Activated CD8-positive, alpha-beta T cell treated with anti-CD3 and anti-CD28 coated beads for 36 hours (primary cell): Measurements from ENCODE around the gene TIMP1. TPM values are rescaled to one million over a fixed set of nuclear protein-coding genes. Genes with fewer than 3 reads are reported as not detected.

Experiments used
- ATAC-seq: fragments of 200-7000 bp; cut with Tn5 transposase; one replicate; pipeline ENCODE4 v1.10.0; 2021; ENCODE audit warnings: mild to moderate bottlenecking, moderate library complexity
- CTCF ChIA-PET: fragments of 350-600 bp; sonication (Branson Sonifier 250); formaldehyde crosslinking; loops from one replicate; lab custom pipeline; 2021; ENCODE audit warnings: antibody characterized with exemption; lab: Charles Lee
- POLR2A ChIA-PET: fragments of 350-600 bp; sonication (Branson Sonifier 250); formaldehyde crosslinking; loops from one replicate; lab custom pipeline; 2021; ENCODE audit warnings: antibody characterized with exemption; lab: Charles Lee
- DNase-seq: peaks from one replicate; pipeline ENCODE4 v3.0.0-alpha.2; 2020
- H3K27ac Mint-ChIP-seq: one replicate; pipeline ENCODE4 v1.8.0; 2021; ENCODE audit warnings: mild to moderate bottlenecking, mixed read lengths
- H3K27me3 Mint-ChIP-seq: one replicate; pipeline ENCODE4 v1.8.0; 2021; ENCODE audit warnings: mixed read lengths
- H3K36me3 Mint-ChIP-seq: one replicate; pipeline ENCODE4 v1.8.0; 2021; ENCODE audit warnings: low read depth, mixed read lengths
- H3K4me1 Mint-ChIP-seq: one replicate; pipeline ENCODE4 v1.8.0; 2021; ENCODE audit warnings: low read depth, mixed read lengths
- H3K4me3 Mint-ChIP-seq: one replicate; pipeline ENCODE4 v1.8.0; 2021; ENCODE audit warnings: mild to moderate bottlenecking, moderate library complexity, mixed read lengths
- H3K9me3 Mint-ChIP-seq: one replicate; pipeline ENCODE4 v1.8.0; 2021; ENCODE audit warnings: mixed read lengths
- intact Hi-C: fragments of 100-400 bp; cut with micrococcal nuclease; formaldehyde crosslinking; loops from one replicate; pipeline ENCODE4 v1.10.0; 2022
- total RNA-seq, 2 experiments: library from RNA; stranded (reverse); gene quantifications; one replicate each; pipeline ENCODE4 v1.2.3, GENCODE V29; 2021
- TF ChIP-seq, protein P1 (sequence below): fragments of 200-600 bp; IDR thresholded peaks from one replicate; pipeline ENCODE4 v1.8.0; 2022; ENCODE audit warnings: antibody characterized with exemption, mild to moderate bottlenecking

Gene TIMP1
- total RNA-seq, 2 experiments from 2014 or later: 3.0 to 4.3 TPM

DNA sequence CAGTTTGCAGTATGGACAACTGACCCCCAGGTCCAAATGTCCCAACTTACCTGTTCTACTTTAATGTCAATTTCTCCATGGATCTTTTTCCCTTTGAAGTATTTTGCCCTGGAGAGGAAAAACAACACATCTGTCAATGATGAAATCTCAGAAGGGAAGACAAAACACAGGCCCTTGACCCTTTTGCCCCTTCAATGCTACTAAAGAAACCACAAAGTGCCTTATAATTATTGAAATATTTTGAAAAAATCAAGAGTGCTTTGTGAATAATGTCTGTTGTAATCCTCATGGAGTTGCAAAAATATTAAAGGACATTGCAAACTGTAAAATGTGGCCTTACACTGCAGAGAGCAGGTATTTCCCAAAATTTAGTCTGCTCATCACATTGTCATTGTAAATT is 24.9 kb downstream of the TIMP1 start:
- CTCF ChIA-PET: no interaction called here
- intact Hi-C loops: no loop called here
- no peaks in the 10 kb centered on the region for H3K27me3 Mint-ChIP-seq
- no peak overlapping the region for H3K4me3 Mint-ChIP-seq
- ATAC-seq (no peak), DNase-seq (no peak)
- H3K27ac Mint-ChIP-seq: no peak overlapping the region
- TF ChIP-seq, protein P1, sequence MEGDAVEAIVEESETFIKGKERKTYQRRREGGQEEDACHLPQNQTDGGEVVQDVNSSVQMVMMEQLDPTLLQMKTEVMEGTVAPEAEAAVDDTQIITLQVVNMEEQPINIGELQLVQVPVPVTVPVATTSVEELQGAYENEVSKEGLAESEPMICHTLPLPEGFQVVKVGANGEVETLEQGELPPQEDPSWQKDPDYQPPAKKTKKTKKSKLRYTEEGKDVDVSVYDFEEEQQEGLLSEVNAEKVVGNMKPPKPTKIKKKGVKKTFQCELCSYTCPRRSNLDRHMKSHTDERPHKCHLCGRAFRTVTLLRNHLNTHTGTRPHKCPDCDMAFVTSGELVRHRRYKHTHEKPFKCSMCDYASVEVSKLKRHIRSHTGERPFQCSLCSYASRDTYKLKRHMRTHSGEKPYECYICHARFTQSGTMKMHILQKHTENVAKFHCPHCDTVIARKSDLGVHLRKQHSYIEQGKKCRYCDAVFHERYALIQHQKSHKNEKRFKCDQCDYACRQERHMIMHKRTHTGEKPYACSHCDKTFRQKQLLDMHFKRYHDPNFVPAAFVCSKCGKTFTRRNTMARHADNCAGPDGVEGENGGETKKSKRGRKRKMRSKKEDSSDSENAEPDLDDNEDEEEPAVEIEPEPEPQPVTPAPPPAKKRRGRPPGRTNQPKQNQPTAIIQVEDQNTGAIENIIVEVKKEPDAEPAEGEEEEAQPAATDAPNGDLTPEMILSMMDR: no peak
- H3K9me3 Mint-ChIP-seq: no peaks in the 10 kb centered on the region
- POLR2A ChIA-PET: no interaction called here
- H3K36me3 Mint-ChIP-seq: no peaks in the 10 kb centered on the region
- peaks cover 5% of the 10 kb centered on the region for H3K4me1 Mint-ChIP-seq

DNA sequence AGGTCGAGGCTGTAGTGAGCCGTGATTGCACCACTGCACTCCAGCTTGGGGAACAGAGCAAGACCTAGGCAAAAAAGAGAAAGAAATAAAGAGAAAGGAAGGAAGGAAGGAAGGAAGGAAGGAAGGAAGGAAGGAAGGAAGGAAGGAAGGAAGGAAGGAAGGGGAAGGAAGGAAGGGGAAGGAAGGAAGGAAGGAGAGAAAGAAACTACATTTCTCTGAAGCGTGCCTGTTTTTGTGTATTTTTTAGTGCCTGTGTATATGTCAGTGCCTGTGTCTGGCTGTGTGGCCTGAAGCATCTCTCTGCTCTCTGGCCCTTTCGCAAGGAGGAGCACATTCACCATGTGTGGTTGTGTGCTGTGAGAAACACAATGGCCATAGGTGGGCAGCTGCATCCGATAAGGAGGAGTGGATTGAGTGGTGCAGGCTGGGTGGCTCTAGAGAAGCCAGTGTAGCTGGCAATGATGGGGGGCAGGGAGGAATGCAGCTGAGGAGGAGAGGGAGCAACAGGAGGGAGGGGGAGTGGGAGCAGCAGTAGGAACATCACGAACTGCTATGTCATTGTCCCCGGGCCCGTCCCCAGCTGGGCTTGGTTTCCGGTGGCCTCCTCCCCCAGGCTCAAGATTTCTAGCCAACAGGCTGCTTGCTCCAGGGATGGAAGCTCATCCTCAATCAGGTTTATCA is 26.0 kb downstream of the TIMP1 start:
- intact Hi-C loops: no loop called here
- TF ChIP-seq, protein P1: no peak
- Mint-ChIP-seq H3K9me3 (no peaks in the 10 kb centered on the region), H3K27me3 (no peaks in the 10 kb centered on the region), H3K4me1 (peaks cover 5% of the 10 kb centered on the region), H3K4me3 (no peak overlapping the region), H3K27ac (no peak overlapping the region), H3K36me3 (no peaks in the 10 kb centered on the region)
- DNase-seq (no peak), ATAC-seq (no peak)
- CTCF ChIA-PET: interaction anchor here (1.2 kb wide), 1 partner anchor 10 kb away, joined by 3 read pairs; no protein-coding TSS in a partner anchor
- POLR2A ChIA-PET: interaction anchor here (0.6 kb wide), 1 partner anchor 47 kb away, joined by 3 read pairs; no protein-coding TSS in a partner anchor

DNA sequence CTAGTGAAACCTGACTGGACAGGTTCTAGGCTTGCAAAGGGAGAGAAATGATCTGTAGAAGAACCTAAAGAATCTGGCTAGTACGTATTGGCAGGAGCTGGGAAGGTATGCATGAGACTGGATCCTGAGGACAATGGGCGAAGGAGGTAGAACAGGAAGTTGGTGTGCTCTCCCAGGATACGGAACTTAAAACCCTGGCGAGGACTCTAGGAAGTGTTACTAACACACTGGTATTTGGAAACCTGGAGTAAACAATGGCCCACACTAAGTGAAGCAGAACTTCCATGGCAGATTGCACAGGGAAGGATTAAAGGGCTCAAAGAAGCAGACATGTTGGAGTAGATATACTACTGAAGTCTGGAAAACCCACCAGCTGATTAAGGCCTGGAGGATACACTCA is 28.3 kb downstream of the TIMP1 start:
- TF ChIP-seq, protein P1: no peak
- Mint-ChIP-seq H3K4me3 (no peak overlapping the region), H3K36me3 (no peaks in the 10 kb centered on the region), H3K27ac (no peak overlapping the region), H3K27me3 (no peaks in the 10 kb centered on the region), H3K4me1 (peaks cover 5% of the 10 kb centered on the region), H3K9me3 (no peaks in the 10 kb centered on the region)
- intact Hi-C loops: no loop called here
- CTCF ChIA-PET: no interaction called here
- POLR2A ChIA-PET: no interaction called here
- DNase-seq (no peak), ATAC-seq (no peak)

- CTCF ChIA-PET: no interaction called here
- TF ChIP-seq, protein P1: no peak
- H3K36me3 Mint-ChIP-seq: no peaks in the 10 kb centered on the region
- H3K27ac Mint-ChIP-seq: no peak overlapping the region
- no peak for ATAC-seq
- no peaks in the 10 kb centered on the region for H3K9me3 Mint-ChIP-seq
- no peak for DNase-seq
- intact Hi-C loops: no loop called here
- no peaks in the 10 kb centered on the region for H3K27me3 Mint-ChIP-seq
- H3K4me1 Mint-ChIP-seq: peaks cover 5% of the 10 kb centered on the region
- POLR2A ChIA-PET: no interaction called here
- no peak overlapping the region for H3K4me3 Mint-ChIP-seq
Measured at GRCh38 chrX:47611489-47611888, 29.3 kb downstream of the TIMP1 start.

DNA sequence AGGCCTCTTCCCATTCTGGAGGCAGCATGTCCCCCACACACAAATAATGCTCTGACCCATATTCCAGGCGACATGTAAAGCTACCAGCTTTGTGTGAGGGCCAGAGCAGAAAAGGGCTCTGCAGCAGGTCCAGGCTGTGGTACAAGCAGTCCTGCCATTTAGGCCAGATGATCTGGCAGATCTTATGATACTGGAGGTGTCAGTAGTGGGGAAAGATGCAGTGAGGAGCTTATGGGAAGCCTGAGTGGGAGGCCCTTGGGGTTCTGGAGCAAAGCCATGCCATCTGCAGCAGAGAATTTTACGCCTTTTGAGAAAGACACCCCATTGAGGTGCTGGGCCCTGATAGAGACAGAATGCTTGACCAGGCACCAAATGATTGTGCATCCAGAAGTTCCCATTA is 29.7 kb downstream of the TIMP1 start:
- TF ChIP-seq, protein P1: no peak
- no peak for DNase-seq
- H3K4me3 Mint-ChIP-seq: no peak overlapping the region
- H3K9me3 Mint-ChIP-seq: no peaks in the 10 kb centered on the region
- H3K4me1 Mint-ChIP-seq: peaks cover 5% of the 10 kb centered on the region
- no peaks in the 10 kb centered on the region for H3K36me3 Mint-ChIP-seq
- POLR2A ChIA-PET: no interaction called here
- H3K27ac Mint-ChIP-seq: no peak overlapping the region
- intact Hi-C loops: no loop called here
- no peaks in the 10 kb centered on the region for H3K27me3 Mint-ChIP-seq
- CTCF ChIA-PET: no interaction called here
- ATAC-seq: no peak
